HCEC 1CT (cell line): ENCODE data around the gene CBS.
"Not testable (repeated sequence)": the region's sequence is repeated elsewhere in the genome, so short reads cannot be mapped to it uniquely, and the experiment has no call there.

Source experiments
- DNase-seq: peaks from one replicate; pipeline ENCODE4 v3.0.0-alpha.2; 2017

CBS gene

GRCh38 chr21:43023175-43023574 is 52.5 kb downstream of the CBS start:
- no peak for DNase-seq

GRCh38 chr21:43021756-43022600 is 53.7 kb downstream of the CBS start:
- no peak for DNase-seq

- DNase-seq = no peak
These were observed 54.4 kb downstream of the CBS start for GRCh38 chr21:43021191-43021590.

GRCh38 chr21:43020771-43021170 is 54.9 kb downstream of the CBS start:
- no peak for DNase-seq

GRCh38 chr21:43020177-43020576 is 55.5 kb downstream of the CBS start:
- no peak for DNase-seq

GRCh38 chr21:43018519-43018918 is 57.1 kb downstream of the CBS start:
- DNase-seq = no peak

GRCh38 chr21:43016728-43017127 is 58.9 kb downstream of the CBS start:
- DNase-seq = no peak

- DNase-seq = no peak
These were observed 59.6 kb downstream of the CBS start for GRCh38 chr21:43015906-43016540.

- DNase-seq = no peak
These were observed 63.0 kb downstream of the CBS start for GRCh38 chr21:43012596-43012995.

- no peak for DNase-seq
These were observed 68.8 kb downstream of the CBS start for GRCh38 chr21:43006874-43007208.

GRCh38 chr21:43006051-43006873 is 69.4 kb downstream of the CBS start:
- DNase-seq = not testable (repeated sequence)

- no peak for DNase-seq
These were observed 70.0 kb downstream of the CBS start for GRCh38 chr21:43005635-43006034.

GRCh38 chr21:43004926-43005325 is 70.7 kb downstream of the CBS start:
- DNase-seq = no peak
